Transverse colon (tissue), 4 donors: ENCODE data around the gene SPAST. TPM values are rescaled to one million over a fixed set of nuclear protein-coding genes. Genes with fewer than 3 reads are reported as not detected.
"Not testable (repeated sequence)": the region's sequence is repeated elsewhere in the genome, so short reads cannot be mapped to it uniquely, and the experiment has no call there.

Source experiments
- DNase-seq: peaks from one replicate; pipeline ENCODE4 v3.0.0-alpha.2; 2019
- H3K27ac ChIP-seq, 4 donors: fragments of 200-600 bp; sonication (generic); 2 replicates each; pipeline ENCODE4 v1.5.1; 2016 to 2018; ENCODE audit warnings: inconsistent platforms in 4 of 4
- H3K27me3 ChIP-seq: fragments of 200-600 bp; sonication (generic); 2 replicates; pipeline ENCODE4 v1.5.1; 2017; ENCODE audit warnings: inconsistent platforms
- H3K36me3 ChIP-seq, 4 donors: fragments of 200-600 bp; sonication (generic); 2 replicates each; pipeline ENCODE4 v1.5.1; 2017 to 2019; ENCODE audit warnings: inconsistent platforms in 4 of 4
- H3K4me1 ChIP-seq, 4 donors: fragments of 200-600 bp; sonication (generic); 2 replicates each; pipeline ENCODE4 v1.5.1; 2017 to 2020; ENCODE audit warnings: inconsistent platforms in 4 of 4
- H3K4me3 ChIP-seq, 4 donors: fragments of 200-600 bp; sonication (generic); 1 replicate in 1 of 4; 2 replicates in 3 of 4; pipeline versions ENCODE4 v1.5.1 to v1.6.1; 2017 to 2019; ENCODE audit warnings: inconsistent platforms in 4 of 4
- H3K9me3 ChIP-seq, 2 donors: fragments of 200-600 bp; sonication (generic); 2 replicates each; pipeline ENCODE4 v1.5.1; 2017 to 2019; ENCODE audit warnings: inconsistent platforms in 2 of 2
- EP300 ChIP-seq: sonication (generic); formaldehyde crosslinking; IDR thresholded peaks from one replicate; pipeline ENCODE4 v1.6.1; 2017; ENCODE audit warnings: antibody characterized with exemption, low read depth
- POLR2A ChIP-seq: fragments of 450-650 bp; IDR thresholded peaks from one replicate; pipeline ENCODE4 v1.6.1; 2016; ENCODE audit warnings: antibody characterized with exemption, mild to moderate bottlenecking, moderate library complexity
- POLR2AphosphoS5 ChIP-seq, 3 donors: sonication (generic); formaldehyde crosslinking; IDR thresholded peaks; one replicate each; pipeline ENCODE4 v1.6.1; 2016; ENCODE audit warnings: antibody characterized with exemption in 3 of 3
- WGBS, 2 donors: methylation state at CpG; one replicate each; pipeline ENCODE4 v1.1.5; 2018; ENCODE audit warnings: low coverage in 1 of 2; 5-methylcytosine and 5-hydroxymethylcytosine counted together
- in situ Hi-C, 4 donors: fragments of 200-750 bp; cut with MboI; loops; one replicate each; pipeline versions ENCODE4 v1.15.0 to v1.15.1; 2017; ENCODE audit warnings: low sequenced_read_pairs in 3 of 4, low pct_ligation_motif_present in 1 of 4, low pct_unique_long_range_greater_than_20kb in 1 of 4
- intact Hi-C: fragments of 100-400 bp; cut with DNase I; formaldehyde crosslinking; loops from one replicate; pipeline ENCODE4 v1.15.1; 2023; ENCODE audit warnings: low total_unique reads
- total RNA-seq, 4 donors: library from RNA; depleted of rRNA; stranded (reverse); fragments of >200 nt; gene quantifications; one replicate each; pipeline ENCODE4 v1.1.0, GENCODE V29; 2016
- TF ChIP-seq, protein P1 (sequence below), 5 experiments: fragments of 200-600 bp in 3 of 5; fragments of 450-650 bp in 2 of 5; sonication (generic) in 3 of 5; IDR thresholded peaks; 1 replicate in 2 of 5; 2 replicates in 3 of 5; pipeline ENCODE4 v1.5.1; 2016 to 2017; ENCODE audit warnings: antibody characterized with exemption in 5 of 5, inconsistent platforms in 3 of 5, mild to moderate bottlenecking in 2 of 5, moderate library complexity in 1 of 5

SPAST gene
- total RNA-seq, 4 donors from 2014 or later = 15.3 to 26.7 (median 21.2) TPM

DNA sequence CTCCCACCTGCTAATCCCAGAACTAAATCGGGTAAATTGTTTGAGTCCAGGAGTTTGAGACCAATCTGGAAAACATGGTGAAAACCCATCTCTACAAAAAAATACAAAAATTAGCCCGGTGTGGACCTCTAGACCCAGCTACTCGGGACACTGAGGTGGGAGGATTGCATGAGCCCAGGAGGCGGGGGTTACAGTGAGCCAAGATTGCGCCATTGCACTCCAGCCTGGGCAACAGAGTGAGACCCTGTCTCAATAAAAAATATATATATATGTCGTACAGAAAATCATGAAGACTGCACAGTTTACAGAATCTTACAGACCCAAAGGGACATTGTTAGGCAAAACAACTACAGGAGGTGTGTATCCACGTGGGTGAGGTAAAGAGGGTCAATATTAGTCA is 19.8 kb upstream of the SPAST start:
- no peaks in the 10 kb centered on the region for H3K9me3 ChIP-seq
- in situ Hi-C loops = no loop called here
- H3K27ac ChIP-seq = no peak overlapping the region
- H3K36me3 ChIP-seq = no peaks in the 10 kb centered on the region
- 59 to 86% methylated on average over 2 to 7 of the region's 7 CpGs for WGBS, 2 donors
- no peaks in the 10 kb centered on the region for H3K27me3 ChIP-seq
- H3K4me1 ChIP-seq = peaks cover 0 to 9% (median 5%) of the 10 kb centered on the region in 4 donors
- intact Hi-C loops = no loop called here
- TF ChIP-seq, protein P1, sequence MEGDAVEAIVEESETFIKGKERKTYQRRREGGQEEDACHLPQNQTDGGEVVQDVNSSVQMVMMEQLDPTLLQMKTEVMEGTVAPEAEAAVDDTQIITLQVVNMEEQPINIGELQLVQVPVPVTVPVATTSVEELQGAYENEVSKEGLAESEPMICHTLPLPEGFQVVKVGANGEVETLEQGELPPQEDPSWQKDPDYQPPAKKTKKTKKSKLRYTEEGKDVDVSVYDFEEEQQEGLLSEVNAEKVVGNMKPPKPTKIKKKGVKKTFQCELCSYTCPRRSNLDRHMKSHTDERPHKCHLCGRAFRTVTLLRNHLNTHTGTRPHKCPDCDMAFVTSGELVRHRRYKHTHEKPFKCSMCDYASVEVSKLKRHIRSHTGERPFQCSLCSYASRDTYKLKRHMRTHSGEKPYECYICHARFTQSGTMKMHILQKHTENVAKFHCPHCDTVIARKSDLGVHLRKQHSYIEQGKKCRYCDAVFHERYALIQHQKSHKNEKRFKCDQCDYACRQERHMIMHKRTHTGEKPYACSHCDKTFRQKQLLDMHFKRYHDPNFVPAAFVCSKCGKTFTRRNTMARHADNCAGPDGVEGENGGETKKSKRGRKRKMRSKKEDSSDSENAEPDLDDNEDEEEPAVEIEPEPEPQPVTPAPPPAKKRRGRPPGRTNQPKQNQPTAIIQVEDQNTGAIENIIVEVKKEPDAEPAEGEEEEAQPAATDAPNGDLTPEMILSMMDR (IDR thresholded peaks at IDR 0.05) = no peak
- TF ChIP-seq POLR2AphosphoS5 (IDR thresholded peaks at IDR 0.05) (no peak), POLR2A (no peak), EP300 (no peak)
- DNase-seq = no peak
- H3K4me3 ChIP-seq = no peak overlapping the region

DNA sequence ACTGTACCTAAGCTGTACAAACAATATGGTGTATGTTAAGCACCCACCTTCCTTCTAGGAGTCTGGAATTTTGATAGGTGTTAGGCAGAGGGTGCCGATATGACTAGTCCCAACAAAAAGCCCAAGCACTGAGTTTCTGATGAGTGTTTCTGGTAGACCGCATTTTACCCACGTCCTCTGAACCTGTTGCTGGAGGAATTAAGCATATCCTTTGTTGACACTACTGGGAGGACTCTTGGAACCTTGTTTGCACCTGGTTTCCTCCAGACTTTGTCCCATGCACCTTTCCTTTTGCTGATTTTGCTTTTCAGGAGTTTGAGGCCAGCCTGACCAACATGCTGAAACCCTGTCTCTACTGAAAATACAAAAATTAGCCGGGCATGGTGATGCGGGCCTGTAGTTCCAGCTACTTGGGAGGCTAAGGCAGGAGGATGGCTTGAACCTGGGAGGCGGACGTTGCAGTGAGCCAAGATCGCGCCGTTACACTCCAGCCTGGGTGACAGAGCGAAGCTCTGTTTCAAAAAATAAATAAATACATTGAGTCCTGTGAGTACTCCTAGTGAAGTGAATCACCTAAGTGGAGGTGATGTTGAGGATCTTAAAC is 11.4 kb upstream of the SPAST start:
- Histone ChIP-seq H3K4me1 (no peaks in the 10 kb centered on the region), H3K9me3 (no peaks in the 10 kb centered on the region), H3K4me3 (no peak overlapping the region), H3K36me3 (no peaks in the 10 kb centered on the region), H3K27me3 (no peaks in the 10 kb centered on the region), H3K27ac (no peak overlapping the region)
- WGBS, 2 donors = 83 to 95% methylated on average over 8 to 11 of the region's 11 CpGs
- no peak for DNase-seq
- TF ChIP-seq, protein P1 (IDR thresholded peaks at IDR 0.05) = no peak
- TF ChIP-seq POLR2A = no peak
- TF ChIP-seq POLR2AphosphoS5 (IDR thresholded peaks at IDR 0.05) = no peak
- TF ChIP-seq EP300 = no peak
- intact Hi-C loops = no loop called here
- in situ Hi-C loops = no loop called here

DNA sequence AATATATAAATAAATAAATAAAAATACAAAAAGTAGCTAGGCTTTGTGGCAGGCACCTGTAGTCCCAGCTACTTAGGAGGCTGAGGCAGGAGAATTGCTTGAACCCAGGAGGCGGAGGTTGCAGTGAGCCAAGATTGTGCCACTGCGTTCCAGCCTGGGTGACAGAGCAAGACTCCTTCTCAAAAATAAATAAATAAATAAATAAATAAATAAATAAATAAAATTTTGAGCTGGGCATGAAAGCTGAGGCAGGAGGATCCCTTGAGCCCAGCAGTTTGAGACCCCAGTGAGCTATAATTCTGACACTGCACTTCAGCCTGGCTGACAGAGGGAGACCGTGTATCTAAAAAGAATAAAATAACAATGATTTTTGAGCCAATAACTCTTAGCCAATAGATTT is 8.8 kb upstream of the SPAST start:
- WGBS, 2 donors = 79 to 89% methylated on average over 3 of the region's 3 CpGs
- H3K27me3 ChIP-seq, H3K9me3 ChIP-seq, in situ Hi-C loops, intact Hi-C loops, H3K27ac ChIP-seq, DNase-seq, H3K36me3 ChIP-seq, H3K4me1 ChIP-seq, H3K4me3 ChIP-seq: not testable (repeated sequence)

DNA sequence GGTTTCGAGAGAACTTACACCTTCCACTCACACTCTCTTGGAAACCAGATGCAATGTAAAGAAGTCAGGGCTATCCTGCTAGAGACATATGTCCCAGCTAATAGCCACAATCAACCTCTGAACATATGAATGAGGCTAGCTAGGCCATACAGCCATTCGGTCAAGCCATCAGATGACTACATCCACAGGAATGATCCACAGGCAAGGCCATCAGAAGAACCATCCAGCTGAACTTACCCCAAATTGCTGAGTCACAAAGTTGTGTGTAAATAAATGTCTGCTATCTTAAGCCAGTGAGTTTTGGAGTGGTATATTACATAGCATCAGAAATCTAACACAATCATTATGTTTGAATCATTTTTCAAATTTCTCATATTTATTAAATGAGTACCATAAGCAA is 5.2 kb upstream of the SPAST start:
- Histone ChIP-seq H3K4me1 (peaks cover 0 to 9% (median 4%) of the 10 kb centered on the region in 4 donors), H3K4me3 (no peak overlapping the region), H3K27me3 (no peaks in the 10 kb centered on the region), H3K27ac (no peak overlapping the region), H3K9me3 (no peaks in the 10 kb centered on the region), H3K36me3 (no peaks in the 10 kb centered on the region)
- 93% methylated on average over 2 of the region's 2 CpGs; no CpG with 5 or more reads in 1 of the 2 donors for WGBS, 2 donors
- in situ Hi-C loops (no loop called here), intact Hi-C loops (no loop called here)
- DNase-seq = no peak
- TF ChIP-seq, protein P1 (IDR thresholded peaks at IDR 0.05) = no peak
- TF ChIP-seq EP300 = no peak
- TF ChIP-seq POLR2AphosphoS5 (IDR thresholded peaks at IDR 0.05) = no peak

DNA sequence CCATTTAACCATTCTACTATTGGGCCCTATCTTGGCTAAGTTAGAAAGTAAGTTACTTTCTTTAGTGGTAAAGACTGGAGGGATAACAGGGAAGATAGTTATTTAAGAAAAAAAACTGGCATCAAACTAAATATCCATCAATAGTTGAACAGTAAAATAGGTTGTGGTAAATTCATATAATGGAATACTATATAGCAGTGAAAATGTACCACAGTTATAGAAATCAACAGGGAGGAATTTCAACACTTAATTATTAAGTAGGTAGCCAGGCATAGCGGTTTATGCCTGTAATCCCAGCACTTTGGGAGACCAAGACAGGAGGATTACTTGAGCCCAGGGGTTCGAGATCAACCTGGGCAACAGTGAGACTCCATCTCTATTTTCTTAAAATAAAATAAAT is 3.1 kb upstream of the SPAST start:
- H3K9me3 ChIP-seq = no peaks in the 10 kb centered on the region
- 92 to 96% methylated on average over 2 of the region's 2 CpGs for WGBS, 2 donors
- no peak overlapping the region for H3K27ac ChIP-seq
- intact Hi-C loops = no loop called here
- TF ChIP-seq, protein P1 (IDR thresholded peaks at IDR 0.05) = no peak
- no peak for TF ChIP-seq EP300
- no peak for TF ChIP-seq POLR2AphosphoS5 (IDR thresholded peaks at IDR 0.05)
- no peak for TF ChIP-seq POLR2A
- in situ Hi-C loops = no loop called here
- no peak for DNase-seq
- no peaks in the 10 kb centered on the region for H3K27me3 ChIP-seq
- H3K4me1 ChIP-seq = peaks cover 0 to 18% (median 13%) of the 10 kb centered on the region in 4 donors
- H3K4me3 ChIP-seq = no peak overlapping the region
- H3K36me3 ChIP-seq = no peaks in the 10 kb centered on the region
